HFF-Myc (cell line): ENCODE results near the gene LDB3.

Experiments used
- DNase-seq: peaks from one replicate; pipeline ENCODE4 v3.0.0-alpha.2; 2011; ENCODE audit warnings: low read depth; ENCODE audit errors: extremely low read depth
- H3K4me3 ChIP-seq: replicated peaks from 2 replicates; pipeline ENCODE4 v1.5.1; 2011; ENCODE audit warnings: low read depth, mild to moderate bottlenecking, control low read depth, low read length
- TF ChIP-seq, protein P1 (sequence below): IDR thresholded peaks from 2 replicates; pipeline ENCODE4 v1.5.1; 2012; ENCODE audit warnings: mild to moderate bottlenecking, low read depth, low read length, control low read depth; ENCODE audit errors: missing control alignments

The LDB3 gene

DNA sequence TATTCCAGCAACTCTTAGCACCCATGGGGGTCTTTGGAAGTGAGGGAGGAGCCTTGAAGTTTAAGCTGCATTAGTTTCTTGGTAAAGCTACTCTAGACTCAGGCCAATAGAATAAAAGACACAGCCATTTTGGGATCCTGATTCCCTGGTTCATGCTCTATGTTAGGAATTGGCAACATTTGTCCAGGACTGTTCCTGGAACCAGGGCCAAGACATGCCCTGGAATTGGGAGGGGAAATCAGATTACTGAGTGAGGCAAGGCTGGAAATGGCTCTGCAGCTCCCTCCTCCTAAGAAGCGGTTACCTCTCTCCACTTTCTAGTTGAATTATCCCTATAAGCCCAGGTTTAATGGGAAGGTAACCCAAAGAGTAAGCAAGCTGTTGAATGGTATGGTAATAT lies 73.9 kb downstream of the LDB3 start:
- no peak overlapping the region for H3K4me3 ChIP-seq
- TF ChIP-seq, protein P1, sequence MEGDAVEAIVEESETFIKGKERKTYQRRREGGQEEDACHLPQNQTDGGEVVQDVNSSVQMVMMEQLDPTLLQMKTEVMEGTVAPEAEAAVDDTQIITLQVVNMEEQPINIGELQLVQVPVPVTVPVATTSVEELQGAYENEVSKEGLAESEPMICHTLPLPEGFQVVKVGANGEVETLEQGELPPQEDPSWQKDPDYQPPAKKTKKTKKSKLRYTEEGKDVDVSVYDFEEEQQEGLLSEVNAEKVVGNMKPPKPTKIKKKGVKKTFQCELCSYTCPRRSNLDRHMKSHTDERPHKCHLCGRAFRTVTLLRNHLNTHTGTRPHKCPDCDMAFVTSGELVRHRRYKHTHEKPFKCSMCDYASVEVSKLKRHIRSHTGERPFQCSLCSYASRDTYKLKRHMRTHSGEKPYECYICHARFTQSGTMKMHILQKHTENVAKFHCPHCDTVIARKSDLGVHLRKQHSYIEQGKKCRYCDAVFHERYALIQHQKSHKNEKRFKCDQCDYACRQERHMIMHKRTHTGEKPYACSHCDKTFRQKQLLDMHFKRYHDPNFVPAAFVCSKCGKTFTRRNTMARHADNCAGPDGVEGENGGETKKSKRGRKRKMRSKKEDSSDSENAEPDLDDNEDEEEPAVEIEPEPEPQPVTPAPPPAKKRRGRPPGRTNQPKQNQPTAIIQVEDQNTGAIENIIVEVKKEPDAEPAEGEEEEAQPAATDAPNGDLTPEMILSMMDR = no peak
- DNase-seq = no peak

DNA sequence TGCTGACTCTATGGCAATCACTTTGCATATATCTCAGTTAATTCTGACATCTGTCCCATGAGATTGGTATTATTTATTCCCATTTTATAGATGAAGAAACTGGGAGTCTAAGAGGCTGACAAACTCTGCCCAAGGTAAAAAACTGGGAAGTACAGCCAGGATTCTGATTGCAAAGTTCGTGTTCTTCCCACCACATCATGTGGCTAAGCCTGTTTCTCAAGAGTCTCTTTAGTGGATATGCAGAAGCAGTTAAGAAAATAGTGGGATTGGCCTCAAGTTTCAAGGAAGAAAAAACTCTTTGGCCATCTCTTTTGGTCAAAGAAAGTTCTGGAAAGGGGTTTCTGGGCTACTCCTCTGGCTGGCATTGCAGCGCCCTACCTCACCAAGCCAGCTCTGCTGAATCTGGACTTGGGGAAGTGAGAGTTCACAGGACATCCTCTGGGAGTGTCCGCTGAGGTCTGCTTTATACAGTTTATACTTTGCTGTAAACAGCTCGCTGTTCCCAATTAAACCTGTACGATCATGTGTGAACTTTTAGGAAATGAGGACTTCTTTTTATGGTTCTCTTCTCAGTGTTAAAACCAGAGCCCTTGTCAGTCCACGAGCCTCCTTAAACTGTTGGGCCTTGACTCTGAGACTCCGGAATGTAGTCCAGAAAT lies 75.9 kb downstream of the LDB3 start:
- TF ChIP-seq, protein P1 = no peak
- no peak for DNase-seq
- H3K4me3 ChIP-seq = no peak overlapping the region

DNA sequence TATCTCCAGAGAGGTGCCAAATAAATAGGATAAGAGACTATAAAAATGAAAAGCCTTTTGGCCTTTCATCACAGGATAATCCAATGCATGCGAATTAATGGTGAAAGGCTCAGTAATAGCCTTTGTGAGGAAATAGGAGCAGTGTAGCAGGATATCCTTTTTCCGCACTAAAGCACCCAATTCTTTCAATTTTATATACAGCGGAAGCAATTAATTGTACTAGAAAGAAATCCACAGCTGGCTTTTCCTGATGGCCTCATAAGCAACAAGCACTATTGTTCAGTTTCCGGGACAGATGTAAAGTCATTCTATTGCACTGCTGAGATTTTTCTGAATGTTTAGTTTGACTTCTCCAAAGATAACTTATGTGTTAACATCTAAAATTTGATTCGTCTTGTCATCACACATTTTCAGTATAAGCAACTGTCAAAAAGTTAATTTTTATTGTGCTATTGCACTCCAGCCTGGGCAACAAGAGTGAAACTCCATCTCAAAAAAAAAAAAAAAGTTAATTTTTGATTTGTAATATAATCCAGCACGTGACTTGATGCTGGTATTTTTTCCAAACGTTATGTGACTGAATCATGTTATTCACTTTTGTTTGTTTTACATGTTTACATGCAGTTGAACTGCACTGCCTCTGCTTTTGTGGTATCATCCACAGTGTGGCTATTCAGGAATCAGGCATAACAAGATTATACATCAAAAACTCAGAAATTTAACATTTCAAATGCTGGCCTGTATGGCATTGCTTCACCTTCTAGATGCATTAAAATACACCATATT lies 79.7 kb downstream of the LDB3 start:
- TF ChIP-seq, protein P1 = no peak
- no peak overlapping the region for H3K4me3 ChIP-seq
- no peak for DNase-seq

DNA sequence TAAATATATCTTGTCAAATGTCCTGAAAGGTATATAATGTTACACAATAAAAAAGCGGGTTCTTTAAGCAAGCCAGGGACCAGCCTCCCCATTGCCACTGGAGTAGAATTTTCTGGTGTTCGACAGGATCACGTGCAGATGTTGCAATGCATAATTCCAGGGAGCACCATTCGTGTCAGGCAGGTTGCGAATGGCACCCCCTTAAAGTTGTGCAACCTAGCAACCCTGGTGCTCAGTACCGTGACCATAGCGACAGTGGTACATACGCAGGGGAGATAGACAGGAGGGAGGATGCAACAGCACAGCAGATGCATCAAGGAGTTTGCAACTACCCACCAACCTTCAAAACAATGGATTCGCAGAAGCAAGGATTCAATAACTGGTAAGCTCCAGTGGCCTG lies 81.5 kb downstream of the LDB3 start:
- TF ChIP-seq, protein P1 = no peak
- no peak for DNase-seq
- no peak overlapping the region for H3K4me3 ChIP-seq

DNA sequence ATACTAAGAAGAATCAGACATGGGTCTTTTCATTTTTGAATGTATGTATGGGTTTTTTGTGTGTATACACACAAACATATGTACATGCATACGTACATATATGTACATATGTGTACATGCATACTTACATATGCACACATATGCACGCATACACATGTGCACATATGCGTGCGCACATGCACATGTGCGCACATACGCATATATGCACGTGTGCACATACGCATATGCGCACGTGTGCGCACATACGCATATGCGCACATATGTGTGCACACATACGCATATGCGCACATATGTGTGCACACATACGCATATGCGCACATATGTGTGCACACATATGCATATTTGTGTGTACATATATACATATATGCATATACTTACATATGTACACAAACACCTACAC lies 83.2 kb downstream of the LDB3 start:
- no peak overlapping the region for H3K4me3 ChIP-seq
- no peak for DNase-seq
- TF ChIP-seq, protein P1 = no peak

DNA sequence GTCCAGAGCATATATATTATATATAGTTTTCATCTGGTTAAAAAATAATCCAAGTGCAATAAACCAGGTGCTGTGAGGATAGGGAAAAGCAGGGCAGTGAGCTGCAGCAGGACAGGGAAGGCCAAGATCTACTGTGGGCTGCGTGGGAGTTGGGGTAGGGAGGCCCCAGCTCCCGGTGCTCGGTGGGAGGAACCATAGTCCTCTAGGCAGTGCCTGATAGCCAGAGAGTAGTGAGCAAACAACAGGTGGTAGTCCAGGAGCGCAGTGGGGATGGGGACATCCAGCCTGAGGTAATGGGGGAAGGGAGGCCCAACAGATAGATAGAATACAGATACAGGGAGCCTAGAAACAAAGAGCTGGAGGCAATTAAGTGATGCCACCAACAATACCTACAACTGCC lies 84.0 kb downstream of the LDB3 start:
- H3K4me3 ChIP-seq = no peak overlapping the region
- TF ChIP-seq, protein P1 = no peak
- DNase-seq = no peak
